Measurements from ENCODE around the gene MAML2.

The MAML2 gene

GRCh38 chr11:96045622-96046456 lies 297.2 kb downstream of the MAML2 start:
- Histone ChIP-seq H3K4me1 (no peaks in the 10 kb centered on the region), H4K20me1 (no peaks in the 10 kb centered on the region), H3K27ac (no peak overlapping the region), H3K27me3 (no peaks in the 10 kb centered on the region), H3K4me2 (no peak overlapping the region), H3K4me3 (no peak overlapping the region), H3K9ac (no peak overlapping the region), H3K9me3 (no peaks in the 10 kb centered on the region), H3K36me3 (no peaks in the 10 kb centered on the region)
- no peak for TF ChIP-seq Cebpa-rat (IDR thresholded peaks at IDR 0.05)

GRCh38 chr11:96044747-96045146 lies 298.2 kb downstream of the MAML2 start:
- no peak overlapping the region for H3K9ac ChIP-seq
- no peak for TF ChIP-seq Cebpa-rat (IDR thresholded peaks at IDR 0.05)

DNA sequence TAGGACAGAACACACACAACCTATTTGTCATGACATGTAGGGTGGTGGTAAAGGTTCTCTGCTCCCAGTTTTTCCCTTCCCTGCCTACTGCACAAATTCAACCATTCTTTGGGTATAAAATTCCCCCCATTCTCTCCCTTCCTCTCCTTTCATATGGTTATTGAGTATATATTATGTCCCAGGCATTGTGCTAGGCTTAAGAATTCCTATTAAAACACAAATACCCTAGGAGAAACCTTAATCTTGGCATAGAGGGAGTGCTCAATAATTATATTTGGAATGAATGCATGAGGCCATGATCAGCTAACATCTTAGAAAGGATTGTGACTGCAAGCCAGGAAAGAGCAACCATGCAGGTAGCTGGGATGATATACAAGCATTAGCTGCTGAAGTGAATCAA lies 298.7 kb downstream of the MAML2 start:
- Histone ChIP-seq H3K4me1 (no peaks in the 10 kb centered on the region), H3K36me3 (no peaks in the 10 kb centered on the region), H3K9me3 (no peaks in the 10 kb centered on the region), H3K9ac (no peak overlapping the region), H4K20me1 (no peaks in the 10 kb centered on the region), H3K4me3 (no peak overlapping the region), H3K27ac (no peak overlapping the region), H3K4me2 (no peak overlapping the region), H3K27me3 (no peaks in the 10 kb centered on the region)
- no peak for TF ChIP-seq Cebpa-rat (IDR thresholded peaks at IDR 0.05)

More at GRCh38 chr11:96044747-96045146, 298.2 kb downstream of the MAML2 start:
- H3K9me3 ChIP-seq: no peaks in the 10 kb centered on the region
- H3K27ac ChIP-seq: no peak overlapping the region
- H3K4me3 ChIP-seq: no peak overlapping the region
- no peak overlapping the region for H3K4me2 ChIP-seq
- H4K20me1 ChIP-seq: no peaks in the 10 kb centered on the region
- H3K36me3 ChIP-seq: no peaks in the 10 kb centered on the region
- no peaks in the 10 kb centered on the region for H3K4me1 ChIP-seq
- no peaks in the 10 kb centered on the region for H3K27me3 ChIP-seq

- Histone ChIP-seq H3K9ac (no peak overlapping the region), H3K4me3 (no peak overlapping the region), H4K20me1 (no peaks in the 10 kb centered on the region), H3K27ac (no peak overlapping the region), H3K27me3 (no peaks in the 10 kb centered on the region), H3K4me2 (no peak overlapping the region), H3K36me3 (no peaks in the 10 kb centered on the region), H3K9me3 (no peaks in the 10 kb centered on the region), H3K4me1 (no peaks in the 10 kb centered on the region)
- no peak for TF ChIP-seq Cebpa-rat (IDR thresholded peaks at IDR 0.05)
Measured at GRCh38 chr11:96043291-96043690, 299.7 kb downstream of the MAML2 start.

DNA sequence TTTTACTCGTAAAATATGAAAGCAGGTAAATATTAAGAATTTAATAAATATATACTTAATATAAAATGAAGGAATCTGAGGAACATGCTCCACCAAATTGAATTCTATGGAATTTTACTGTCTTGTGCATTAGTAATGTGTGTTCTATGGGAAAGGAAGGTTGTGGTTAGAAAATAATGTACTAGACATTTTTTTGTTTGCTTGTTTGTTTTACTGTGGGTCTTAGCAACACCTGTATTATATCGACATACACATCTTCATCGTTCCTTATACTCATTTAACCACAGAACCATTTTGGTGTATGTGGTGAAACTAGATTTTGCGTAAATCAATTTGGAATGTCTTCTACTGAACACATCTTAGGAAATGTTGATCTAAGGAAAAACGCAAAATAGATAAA lies 304.9 kb downstream of the MAML2 start:
- Histone ChIP-seq H3K27ac (no peak overlapping the region), H3K4me2 (no peak overlapping the region), H3K4me1 (no peaks in the 10 kb centered on the region), H3K9ac (no peak overlapping the region), H3K36me3 (no peaks in the 10 kb centered on the region), H3K9me3 (no peaks in the 10 kb centered on the region), H4K20me1 (no peaks in the 10 kb centered on the region), H3K4me3 (no peak overlapping the region), H3K27me3 (no peaks in the 10 kb centered on the region)
- no peak for TF ChIP-seq Cebpa-rat (IDR thresholded peaks at IDR 0.05)

DNA sequence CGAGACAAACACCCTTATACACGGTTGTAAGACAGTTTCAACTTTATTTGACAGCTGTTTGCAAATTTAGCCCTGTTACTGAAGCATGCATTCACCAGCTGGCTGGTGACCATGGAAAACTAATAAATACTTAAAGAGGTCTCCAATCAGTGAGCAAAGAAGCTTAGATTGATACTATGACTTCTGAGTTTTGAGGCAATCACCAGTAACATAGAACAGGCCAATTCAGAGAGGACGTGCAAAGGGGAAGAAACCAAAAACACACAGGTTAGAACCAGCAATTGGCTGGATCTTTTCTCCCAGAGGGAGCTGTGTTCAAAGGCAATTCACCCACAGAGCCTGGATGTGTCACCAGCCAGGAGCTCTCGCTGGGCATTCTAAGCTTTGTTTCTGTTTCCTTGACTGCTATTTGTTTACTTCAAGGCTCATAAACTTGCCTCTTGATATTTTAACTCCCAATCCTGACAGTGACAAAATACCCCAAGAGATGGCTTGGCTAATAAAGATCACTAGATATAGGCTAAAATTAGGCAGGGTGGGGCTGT lies 305.5 kb downstream of the MAML2 start:
- Histone ChIP-seq H3K27ac (no peak overlapping the region), H3K9ac (no peak overlapping the region), H4K20me1 (no peaks in the 10 kb centered on the region), H3K9me3 (no peaks in the 10 kb centered on the region), H3K27me3 (no peaks in the 10 kb centered on the region), H3K4me3 (no peak overlapping the region), H3K4me2 (no peak overlapping the region), H3K36me3 (no peaks in the 10 kb centered on the region), H3K4me1 (no peaks in the 10 kb centered on the region)
- no peak for TF ChIP-seq Cebpa-rat (IDR thresholded peaks at IDR 0.05)

- Histone ChIP-seq H3K4me1 (no peaks in the 10 kb centered on the region), H3K9me3 (no peaks in the 10 kb centered on the region), H3K27me3 (no peaks in the 10 kb centered on the region), H3K4me3 (no peak overlapping the region), H3K36me3 (no peaks in the 10 kb centered on the region), H4K20me1 (no peaks in the 10 kb centered on the region), H3K9ac (no peak overlapping the region), H3K4me2 (no peak overlapping the region), H3K27ac (no peak overlapping the region)
- TF ChIP-seq Cebpa-rat (IDR thresholded peaks at IDR 0.05): no peak
Measured at GRCh38 chr11:96036863-96037262, 306.1 kb downstream of the MAML2 start.

GRCh38 chr11:96035740-96036078 lies 307.3 kb downstream of the MAML2 start:
- no peaks in the 10 kb centered on the region for H3K4me1 ChIP-seq
- H3K27me3 ChIP-seq: no peaks in the 10 kb centered on the region
- no peak overlapping the region for H3K9ac ChIP-seq
- H3K4me3 ChIP-seq: no peak overlapping the region
- H3K36me3 ChIP-seq: no peaks in the 10 kb centered on the region
- no peak overlapping the region for H3K4me2 ChIP-seq
- TF ChIP-seq Cebpa-rat (IDR thresholded peaks at IDR 0.05): no peak
- H3K9me3 ChIP-seq: no peaks in the 10 kb centered on the region
- H3K27ac ChIP-seq: no peak overlapping the region
- H4K20me1 ChIP-seq: no peaks in the 10 kb centered on the region

DNA sequence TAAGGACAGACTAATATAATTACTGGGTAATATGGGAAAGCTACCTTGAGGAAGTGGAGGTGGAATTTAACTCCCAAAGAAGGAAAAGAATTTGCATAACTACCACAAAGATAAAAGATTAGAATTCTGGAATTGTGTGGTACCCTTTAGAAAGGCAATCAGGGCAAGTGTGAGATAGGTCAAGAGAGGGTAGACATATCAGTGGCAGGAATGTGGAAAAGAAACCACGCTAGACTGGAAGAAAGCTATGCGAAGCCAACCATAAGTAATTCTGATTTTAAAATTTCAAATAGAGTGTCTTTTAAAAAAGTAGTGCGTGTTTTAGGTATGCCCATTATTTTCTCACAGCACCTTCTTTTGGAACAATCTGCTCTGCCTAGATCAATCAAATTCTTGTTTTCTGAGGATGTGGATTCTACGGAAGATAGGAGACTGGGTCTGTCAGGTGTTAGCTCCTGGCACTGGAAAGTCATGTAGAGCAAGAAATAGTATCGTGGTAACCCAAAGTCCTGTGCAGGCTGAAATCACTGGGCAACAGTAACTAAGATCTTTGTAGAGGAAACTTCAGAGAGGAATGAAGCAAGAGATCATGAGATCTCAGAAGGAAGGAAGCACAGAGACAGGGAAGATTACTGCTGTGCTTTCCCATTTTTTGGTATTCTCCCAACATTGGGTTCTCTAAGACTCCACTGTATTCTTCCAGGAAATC lies 307.8 kb downstream of the MAML2 start:
- Histone ChIP-seq H3K4me1 (no peaks in the 10 kb centered on the region), H3K36me3 (no peaks in the 10 kb centered on the region), H3K27me3 (no peaks in the 10 kb centered on the region), H3K4me3 (no peak overlapping the region), H3K4me2 (no peak overlapping the region), H3K9ac (no peak overlapping the region), H3K27ac (no peak overlapping the region), H4K20me1 (no peaks in the 10 kb centered on the region), H3K9me3 (no peaks in the 10 kb centered on the region)
- TF ChIP-seq Cebpa-rat (IDR thresholded peaks at IDR 0.05): no peak

DNA sequence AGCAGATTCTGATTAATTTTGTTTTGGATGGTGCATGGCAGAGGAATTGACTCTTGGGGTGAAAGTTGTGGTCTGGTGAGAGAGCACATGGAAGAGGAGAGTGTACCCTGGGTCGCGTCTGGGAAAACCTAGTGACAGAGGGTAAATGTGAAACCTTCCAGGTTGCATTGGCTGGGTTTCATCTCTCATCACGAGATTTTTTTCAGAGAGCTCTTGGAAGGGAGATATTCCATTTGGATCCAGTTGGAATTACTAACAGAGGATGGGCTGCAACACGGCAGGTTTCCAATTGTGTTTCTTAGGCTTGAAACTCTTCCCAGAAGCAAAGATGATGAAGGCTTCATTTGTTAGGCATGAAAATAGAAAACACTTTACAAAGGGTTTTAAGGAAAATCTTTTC lies 309.4 kb downstream of the MAML2 start:
- H3K27ac ChIP-seq: no peak overlapping the region
- H3K4me1 ChIP-seq: no peaks in the 10 kb centered on the region
- H4K20me1 ChIP-seq: no peaks in the 10 kb centered on the region
- no peak overlapping the region for H3K4me3 ChIP-seq
- no peaks in the 10 kb centered on the region for H3K27me3 ChIP-seq
- no peaks in the 10 kb centered on the region for H3K36me3 ChIP-seq
- H3K4me2 ChIP-seq: no peak overlapping the region
- H3K9ac ChIP-seq: no peak overlapping the region
- H3K9me3 ChIP-seq: no peaks in the 10 kb centered on the region
- no peak for TF ChIP-seq Cebpa-rat (IDR thresholded peaks at IDR 0.05)
